ENCODE measurements around the gene ASPDH.
"Not testable (repeated sequence)": the region's sequence is repeated elsewhere in the genome, so short reads cannot be mapped to it uniquely, and the experiment has no call there.

ASPDH gene

GRCh38 chr19:50477751-50478515, 35.8 kb downstream of the ASPDH start:
- no peak for DNase-seq (ENCODE audit: low read depth)

- no peak for DNase-seq (ENCODE audit: low read depth)
These were observed 36.8 kb downstream of the ASPDH start for GRCh38 chr19:50476907-50477238.

GRCh38 chr19:50476224-50476906, 37.3 kb downstream of the ASPDH start, which contains the start of the genes EMC10 and GARIN5A:
Gene EMC10 (plus strand): TSS chr19:50476507. CDS start chr19:50476545, 38 bp downstream.
Gene GARIN5A (minus strand): TSS chr19:50476848. CDS start chr19:50476388, 460 bp downstream.
- peak; percentile 95 for DNase-seq (ENCODE audit: low read depth)

- no peak for DNase-seq (ENCODE audit: low read depth)
These were observed 37.9 kb downstream of the ASPDH start for GRCh38 chr19:50475736-50476223.

GRCh38 chr19:50475101-50475568, 38.6 kb downstream of the ASPDH start:
- DNase-seq (ENCODE audit: low read depth) = no peak

GRCh38 chr19:50473336-50473735, 40.4 kb downstream of the ASPDH start:
- DNase-seq (ENCODE audit: low read depth) = not testable (repeated sequence)

GRCh38 chr19:50468818-50469217, 44.9 kb downstream of the ASPDH start:
- DNase-seq (ENCODE audit: low read depth) = no peak

- DNase-seq (ENCODE audit: low read depth) = no peak
These were observed 46.1 kb downstream of the ASPDH start for GRCh38 chr19:50467566-50467965.

- DNase-seq (ENCODE audit: low read depth) = no peak
These were observed 47.0 kb downstream of the ASPDH start for GRCh38 chr19:50466706-50467039.

GRCh38 chr19:50465986-50466705, 47.6 kb downstream of the ASPDH start:
- DNase-seq (ENCODE audit: low read depth) = no peak

GRCh38 chr19:50465000-50465399, 48.7 kb downstream of the ASPDH start:
- no peak for DNase-seq (ENCODE audit: low read depth)

GRCh38 chr19:50464348-50464747, 49.4 kb downstream of the ASPDH start:
- DNase-seq (ENCODE audit: low read depth) = no peak

GRCh38 chr19:50462970-50463369, 50.7 kb downstream of the ASPDH start:
- no peak for DNase-seq (ENCODE audit: low read depth)

All from activated T-cell treated with anti-CD3 and anti-CD28 coated beads for 48 hours (primary cell).